ENCODE results near the gene TOMM34.

DNA sequence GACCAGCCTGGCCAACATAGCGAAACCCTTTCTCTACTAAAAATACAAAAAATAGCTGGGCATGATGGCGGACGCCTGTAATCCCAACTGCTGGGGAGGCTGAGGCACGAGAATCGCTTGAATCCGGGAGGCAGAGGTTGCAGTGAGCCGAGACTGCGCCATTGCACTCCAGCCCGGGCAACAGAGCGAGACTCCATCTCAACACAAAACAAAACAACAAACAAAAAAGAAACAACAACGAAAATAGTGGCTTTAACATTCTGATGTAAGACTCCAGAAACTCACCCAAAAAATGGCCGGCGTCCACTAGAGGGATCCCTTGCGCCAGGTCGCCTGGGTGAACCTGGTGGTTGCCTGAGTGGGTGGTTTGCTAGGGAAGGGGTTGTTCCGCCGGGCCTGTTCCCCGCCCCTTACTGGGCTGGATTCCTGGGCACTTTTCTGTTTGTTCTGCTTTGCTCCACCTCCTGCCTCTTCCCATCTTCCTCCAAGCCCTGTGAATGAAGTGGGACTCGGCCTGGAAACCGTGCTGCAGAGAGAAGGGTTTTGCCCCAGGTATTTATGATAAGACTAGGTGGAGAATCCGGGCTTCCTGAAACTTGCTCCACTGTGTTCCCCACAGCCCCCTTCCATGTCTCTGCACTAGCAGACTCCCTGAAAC, 48.8 kb downstream of the TOMM34 start:
- TF ChIP-seq, protein P1, sequence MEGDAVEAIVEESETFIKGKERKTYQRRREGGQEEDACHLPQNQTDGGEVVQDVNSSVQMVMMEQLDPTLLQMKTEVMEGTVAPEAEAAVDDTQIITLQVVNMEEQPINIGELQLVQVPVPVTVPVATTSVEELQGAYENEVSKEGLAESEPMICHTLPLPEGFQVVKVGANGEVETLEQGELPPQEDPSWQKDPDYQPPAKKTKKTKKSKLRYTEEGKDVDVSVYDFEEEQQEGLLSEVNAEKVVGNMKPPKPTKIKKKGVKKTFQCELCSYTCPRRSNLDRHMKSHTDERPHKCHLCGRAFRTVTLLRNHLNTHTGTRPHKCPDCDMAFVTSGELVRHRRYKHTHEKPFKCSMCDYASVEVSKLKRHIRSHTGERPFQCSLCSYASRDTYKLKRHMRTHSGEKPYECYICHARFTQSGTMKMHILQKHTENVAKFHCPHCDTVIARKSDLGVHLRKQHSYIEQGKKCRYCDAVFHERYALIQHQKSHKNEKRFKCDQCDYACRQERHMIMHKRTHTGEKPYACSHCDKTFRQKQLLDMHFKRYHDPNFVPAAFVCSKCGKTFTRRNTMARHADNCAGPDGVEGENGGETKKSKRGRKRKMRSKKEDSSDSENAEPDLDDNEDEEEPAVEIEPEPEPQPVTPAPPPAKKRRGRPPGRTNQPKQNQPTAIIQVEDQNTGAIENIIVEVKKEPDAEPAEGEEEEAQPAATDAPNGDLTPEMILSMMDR (IDR thresholded peaks at IDR 0.05), result peak in 7 of 12 donors; percentile 8 to 40 (median 23)
- no peak for TF ChIP-seq POLR2A (IDR thresholded peaks at IDR 0.05)

All from heart left ventricle (tissue), 13 donors.